Liver (tissue), 9 donors: ENCODE measurements around the gene RAB7A. TPM values are rescaled to one million over a fixed set of nuclear protein-coding genes. Genes with fewer than 3 reads are reported as not detected.

Source experiments
- DNase-seq: peaks from one replicate; pipeline ENCODE4 v3.0.0-alpha.2; 2017; ENCODE audit warnings: low spot score
- H3K27ac ChIP-seq, 2 donors: one replicate each; pipeline ENCODE4 v1.7.0; 2013; ENCODE audit warnings: inconsistent platforms in 2 of 2, low read length in 2 of 2, control low read depth in 1 of 2, low read depth in 1 of 2, mild to moderate bottlenecking in 1 of 2
- H3K27me3 ChIP-seq, 4 donors: one replicate each; pipeline versions ENCODE4 v1.6.1 to v1.7.0; 2013; ENCODE audit warnings: low read length in 3 of 4, inconsistent platforms in 1 of 4, mild to moderate bottlenecking in 1 of 4, moderate library complexity in 1 of 4; ENCODE audit not compliant: control insufficient read depth in 4 of 4, insufficient read depth in 4 of 4
- H3K36me3 ChIP-seq, 4 donors: one replicate each; pipeline versions ENCODE4 v1.6.1 to v1.7.0; 2013; ENCODE audit warnings: low read length in 3 of 4, mild to moderate bottlenecking in 3 of 4, low read depth in 1 of 4, moderate library complexity in 1 of 4; ENCODE audit not compliant: control insufficient read depth in 4 of 4, insufficient read depth in 3 of 4
- H3K4me1 ChIP-seq, 4 donors: one replicate each; pipeline versions ENCODE4 v1.6.1 to v1.7.0; 2013; ENCODE audit warnings: low read length in 3 of 4, mild to moderate bottlenecking in 3 of 4, moderate library complexity in 1 of 4; ENCODE audit not compliant: control insufficient read depth in 4 of 4, insufficient read depth in 4 of 4
- H3K4me3 ChIP-seq, 3 donors: one replicate each; pipeline versions ENCODE4 v1.6.1 to v1.7.0; 2013; ENCODE audit warnings: low read length in 3 of 3, control low read depth in 1 of 3, low read depth in 1 of 3, mild to moderate bottlenecking in 1 of 3
- H3K9ac ChIP-seq, 2 donors: one replicate each; pipeline ENCODE4 v1.7.0; 2013; ENCODE audit warnings: low read length in 2 of 2, mild to moderate bottlenecking in 2 of 2, moderate library complexity in 2 of 2, control low read depth in 1 of 2, low read depth in 1 of 2
- H3K9me3 ChIP-seq, 4 donors: one replicate each; pipeline versions ENCODE4 v1.6.1 to v1.7.0; 2013; ENCODE audit warnings: low read length in 3 of 4; ENCODE audit not compliant: control insufficient read depth in 4 of 4
- EGR1 ChIP-seq, 2 donors: IDR thresholded peaks; 2 replicates each; pipeline ENCODE4 v1.6.1; 2016 to 2018; ENCODE audit warnings: antibody characterized with exemption in 2 of 2, low read depth in 2 of 2
- GABPA ChIP-seq, 2 donors: IDR thresholded peaks in 1 of 2; conservative IDR thresholded peaks in 1 of 2; 2 replicates each; pipeline ENCODE4 v1.6.1; 2016; ENCODE audit warnings: antibody characterized with exemption in 2 of 2, mild to moderate bottlenecking in 1 of 2, moderate library complexity in 1 of 2
- HNF4A ChIP-seq, 2 donors: conservative IDR thresholded peaks; 2 replicates each; pipeline ENCODE4 v1.6.1; 2016; ENCODE audit warnings: antibody characterized with exemption in 2 of 2, mild to moderate bottlenecking in 2 of 2
- HNF4G ChIP-seq: IDR thresholded peaks from 2 replicates; pipeline ENCODE4 v1.6.1; 2016; ENCODE audit warnings: antibody characterized with exemption
- JUND ChIP-seq, 2 donors: IDR thresholded peaks; 2 replicates each; pipeline ENCODE4 v1.6.1; 2016; ENCODE audit warnings: antibody characterized with exemption in 2 of 2
- RAD21 ChIP-seq, 2 donors: IDR thresholded peaks; 2 replicates each; pipeline ENCODE4 v1.6.1; 2016; ENCODE audit warnings: antibody characterized with exemption in 2 of 2, mild to moderate bottlenecking in 2 of 2
- RXRA ChIP-seq, 2 donors: IDR thresholded peaks; 2 replicates each; pipeline ENCODE4 v1.6.1; 2017 to 2018; ENCODE audit warnings: antibody characterized with exemption in 2 of 2, mild to moderate bottlenecking in 1 of 2
- TAF1 ChIP-seq: conservative IDR thresholded peaks from 2 replicates; pipeline ENCODE4 v1.6.1; 2016; ENCODE audit warnings: antibody characterized with exemption, mild to moderate bottlenecking
- YY1 ChIP-seq: IDR thresholded peaks from 2 replicates; pipeline ENCODE4 v1.6.1; 2016; ENCODE audit warnings: antibody characterized with exemption, mild to moderate bottlenecking
- WGBS: extraction: QIAGEN DNeasy Blood & Tissue Kit; methylation state at CpG from one replicate; pipeline ENCODE4 v1.1.7; 2013; 5-methylcytosine and 5-hydroxymethylcytosine counted together
- polyA plus RNA-seq, 2 donors: library from polyadenylated mRNA; stranded (reverse) in 1 of 2; unstranded in 1 of 2; fragments of 200-250 nt in 1 of 2; fragments of >200 nt in 1 of 2; fragmentation: Nextera tagmentation in 1 of 2; extraction: Ambion mirVana in 1 of 2; gene quantifications; one replicate each; pipeline versions ENCODE4 v1.2.1 to v1.2.3, GENCODE V29; 2013 to 2015
- total RNA-seq, 2 donors: library from RNA; depleted of rRNA; stranded (reverse); fragments of >200 nt; gene quantifications; one replicate each; pipeline ENCODE4 v1.2.3, GENCODE V29; 2014
- TF ChIP-seq, protein P1 (sequence below): IDR thresholded peaks from 2 replicates; pipeline ENCODE4 v1.6.1; 2016; ENCODE audit warnings: antibody characterized with exemption
- TF ChIP-seq, protein P2 (sequence below): IDR thresholded peaks from 2 replicates; pipeline ENCODE4 v1.6.1; 2016; ENCODE audit warnings: antibody characterized with exemption
- TF ChIP-seq, protein P3 (sequence below): fragments of 150-350 bp; IDR thresholded peaks from 2 replicates; pipeline ENCODE4 v1.5.1; 2017; ENCODE audit warnings: improper control_type of control experiment, low read depth, low read length; ENCODE audit not compliant: missing input control
- donor health status: healthy.
- donor health status: healthy.
- donor health status: healthy.
- donor health status: healthy.
- donor health status: healthy.

The RAB7A gene
- total and polyA plus RNA-seq, 4 donors = 34.6 to 90.6 (median 63.4) TPM

DNA sequence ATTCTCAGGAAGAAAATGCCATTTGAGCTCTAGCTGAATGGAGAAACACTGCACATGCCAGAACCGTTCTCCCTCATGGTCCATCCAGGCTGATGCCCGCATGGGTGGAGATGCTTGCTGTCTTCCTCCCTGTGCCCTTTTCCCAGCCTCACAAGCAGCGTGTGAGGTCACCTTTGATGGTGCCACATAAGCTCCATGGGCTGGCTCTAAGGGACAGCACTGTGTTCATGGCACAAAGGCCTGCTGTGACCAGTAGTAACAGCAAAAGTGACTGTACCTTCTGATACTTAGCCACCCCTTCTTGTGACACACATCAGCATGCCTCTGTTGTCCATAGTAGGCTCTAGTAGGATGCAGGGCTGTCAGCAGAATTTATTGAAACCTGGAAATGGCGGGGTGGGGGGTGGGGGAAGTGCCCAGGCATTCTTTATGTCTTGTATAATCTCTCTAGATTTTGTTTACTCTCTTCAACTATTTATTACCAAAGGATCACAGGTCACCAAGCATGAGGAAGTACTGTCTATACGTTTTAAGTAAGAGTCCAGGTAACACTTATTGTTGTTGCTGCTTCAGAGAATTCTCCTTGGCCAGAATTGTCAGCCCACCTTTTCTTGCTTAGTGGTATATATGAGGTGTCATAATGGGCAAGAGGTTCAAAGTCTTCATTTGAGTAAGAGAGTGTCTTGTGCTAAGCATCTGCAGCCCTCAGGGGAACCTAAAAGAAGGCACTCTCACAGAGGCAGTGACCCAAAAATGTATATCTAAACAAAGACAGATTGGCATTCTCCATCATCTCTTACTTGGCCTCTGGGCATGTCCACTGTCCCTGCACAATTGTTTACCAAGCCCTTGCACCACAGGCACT is 56.5 kb downstream of the RAB7A start (continued):
- TF ChIP-seq, protein P1, sequence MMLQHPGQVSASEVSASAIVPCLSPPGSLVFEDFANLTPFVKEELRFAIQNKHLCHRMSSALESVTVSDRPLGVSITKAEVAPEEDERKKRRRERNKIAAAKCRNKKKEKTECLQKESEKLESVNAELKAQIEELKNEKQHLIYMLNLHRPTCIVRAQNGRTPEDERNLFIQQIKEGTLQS = no peak

DNA sequence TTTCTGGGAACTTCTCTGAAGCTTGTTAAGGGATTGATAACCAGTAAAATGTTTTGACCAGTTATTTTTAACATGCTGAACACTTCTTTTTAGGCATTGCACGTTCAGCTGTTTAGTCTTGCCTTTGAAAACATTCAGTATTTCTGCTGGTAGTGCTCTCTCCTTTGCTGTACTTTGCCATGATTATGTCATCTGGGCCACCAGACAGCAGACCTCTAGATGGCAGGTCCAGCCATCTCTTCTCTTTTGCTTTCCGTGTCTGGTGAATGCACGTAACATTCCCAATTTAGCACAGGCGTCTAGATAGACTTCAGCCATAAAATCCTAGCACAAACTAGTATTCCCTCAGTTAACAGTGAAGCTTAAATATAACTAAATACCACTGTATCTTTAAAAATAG is 57.8 kb downstream of the RAB7A start:
- Histone ChIP-seq H3K27ac (no peak overlapping the region), H3K36me3 (no peaks in the 10 kb centered on the region), H3K4me3 (no peak overlapping the region), H3K4me1 (peaks cover 8 to 37% (median 23%) of the 10 kb centered on the region in 4 donors), H3K27me3 (no peaks in the 10 kb centered on the region), H3K9ac (no peak overlapping the region), H3K9me3 (no peaks in the 10 kb centered on the region)
- DNase-seq = no peak
- 88% methylated on average over 4 of the region's 4 CpGs for WGBS
- no peak for TF ChIP-seq EGR1 (IDR thresholded peaks at IDR 0.05; ENCODE audit: low read depth in 2 of 2)
- no peak for TF ChIP-seq HNF4A (conservative IDR thresholded peaks at IDR 0.05)
- TF ChIP-seq, protein P2, sequence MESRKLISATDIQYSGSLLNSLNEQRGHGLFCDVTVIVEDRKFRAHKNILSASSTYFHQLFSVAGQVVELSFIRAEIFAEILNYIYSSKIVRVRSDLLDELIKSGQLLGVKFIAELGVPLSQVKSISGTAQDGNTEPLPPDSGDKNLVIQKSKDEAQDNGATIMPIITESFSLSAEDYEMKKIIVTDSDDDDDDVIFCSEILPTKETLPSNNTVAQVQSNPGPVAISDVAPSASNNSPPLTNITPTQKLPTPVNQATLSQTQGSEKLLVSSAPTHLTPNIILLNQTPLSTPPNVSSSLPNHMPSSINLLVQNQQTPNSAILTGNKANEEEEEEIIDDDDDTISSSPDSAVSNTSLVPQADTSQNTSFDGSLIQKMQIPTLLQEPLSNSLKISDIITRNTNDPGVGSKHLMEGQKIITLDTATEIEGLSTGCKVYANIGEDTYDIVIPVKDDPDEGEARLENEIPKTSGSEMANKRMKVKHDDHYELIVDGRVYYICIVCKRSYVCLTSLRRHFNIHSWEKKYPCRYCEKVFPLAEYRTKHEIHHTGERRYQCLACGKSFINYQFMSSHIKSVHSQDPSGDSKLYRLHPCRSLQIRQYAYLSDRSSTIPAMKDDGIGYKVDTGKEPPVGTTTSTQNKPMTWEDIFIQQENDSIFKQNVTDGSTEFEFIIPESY = no peak
- TF ChIP-seq TAF1 = no peak

DNA sequence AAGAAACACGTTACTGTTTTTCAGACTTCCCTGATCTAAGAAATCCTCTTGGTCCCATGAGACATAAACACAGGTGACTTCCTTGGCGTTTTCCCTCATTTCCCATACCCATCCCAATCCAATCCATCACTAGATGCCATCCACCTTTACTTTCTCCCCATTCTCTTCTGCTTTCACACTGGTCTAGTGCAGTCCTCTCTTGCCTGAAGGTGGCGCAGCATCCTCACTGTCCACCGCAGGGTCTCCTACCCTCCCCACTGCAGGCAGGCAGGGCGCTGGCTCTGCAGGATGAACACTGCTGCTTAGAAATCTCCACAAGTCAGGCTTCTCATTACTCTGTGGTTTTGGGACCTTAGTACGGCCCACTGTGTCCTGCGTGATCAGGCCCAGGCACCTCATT is 58.2 kb downstream of the RAB7A start:
- peak; percentile 51 for DNase-seq
- Histone ChIP-seq H3K9me3 (no peaks in the 10 kb centered on the region), H3K4me1 (peaks cover 7 to 32% (median 19%) of the 10 kb centered on the region in 4 donors), H3K27ac (no peak overlapping the region), H3K9ac (no peak overlapping the region), H3K27me3 (no peaks in the 10 kb centered on the region), H3K36me3 (no peaks in the 10 kb centered on the region), H3K4me3 (no peak overlapping the region)
- WGBS = 87% methylated on average over 7 of the region's 7 CpGs
- no peak for TF ChIP-seq JUND (IDR thresholded peaks at IDR 0.05)
- TF ChIP-seq RAD21 (IDR thresholded peaks at IDR 0.05) = peak in 1 of 2 donors; percentile 36
- TF ChIP-seq YY1 = no peak
- no peak for TF ChIP-seq RXRA (IDR thresholded peaks at IDR 0.05)
- no peak for TF ChIP-seq GABPA (IDR thresholded peaks at IDR 0.05 in 1 of 2, conservative IDR thresholded peaks at IDR 0.05 in 1 of 2)
- TF ChIP-seq EGR1 (IDR thresholded peaks at IDR 0.05; ENCODE audit: low read depth in 2 of 2) = no peak
- TF ChIP-seq, protein P1 = no peak
- TF ChIP-seq, protein P3, sequence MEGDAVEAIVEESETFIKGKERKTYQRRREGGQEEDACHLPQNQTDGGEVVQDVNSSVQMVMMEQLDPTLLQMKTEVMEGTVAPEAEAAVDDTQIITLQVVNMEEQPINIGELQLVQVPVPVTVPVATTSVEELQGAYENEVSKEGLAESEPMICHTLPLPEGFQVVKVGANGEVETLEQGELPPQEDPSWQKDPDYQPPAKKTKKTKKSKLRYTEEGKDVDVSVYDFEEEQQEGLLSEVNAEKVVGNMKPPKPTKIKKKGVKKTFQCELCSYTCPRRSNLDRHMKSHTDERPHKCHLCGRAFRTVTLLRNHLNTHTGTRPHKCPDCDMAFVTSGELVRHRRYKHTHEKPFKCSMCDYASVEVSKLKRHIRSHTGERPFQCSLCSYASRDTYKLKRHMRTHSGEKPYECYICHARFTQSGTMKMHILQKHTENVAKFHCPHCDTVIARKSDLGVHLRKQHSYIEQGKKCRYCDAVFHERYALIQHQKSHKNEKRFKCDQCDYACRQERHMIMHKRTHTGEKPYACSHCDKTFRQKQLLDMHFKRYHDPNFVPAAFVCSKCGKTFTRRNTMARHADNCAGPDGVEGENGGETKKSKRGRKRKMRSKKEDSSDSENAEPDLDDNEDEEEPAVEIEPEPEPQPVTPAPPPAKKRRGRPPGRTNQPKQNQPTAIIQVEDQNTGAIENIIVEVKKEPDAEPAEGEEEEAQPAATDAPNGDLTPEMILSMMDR = no peak
- TF ChIP-seq HNF4G = no peak
